HG03460 (cell line): Measurements from ENCODE around the gene SLC30A1.
"Not testable (repeated sequence)": the region's sequence is repeated elsewhere in the genome, so short reads cannot be mapped to it uniquely, and the experiment has no call there.

Experiments
- ATAC-seq: cut with Tn5 transposase; IDR thresholded peaks from one replicate; pipeline ENCODE4 v1.9.1; 2021; ENCODE audit not compliant: unreplicated experiment

SLC30A1 gene

DNA sequence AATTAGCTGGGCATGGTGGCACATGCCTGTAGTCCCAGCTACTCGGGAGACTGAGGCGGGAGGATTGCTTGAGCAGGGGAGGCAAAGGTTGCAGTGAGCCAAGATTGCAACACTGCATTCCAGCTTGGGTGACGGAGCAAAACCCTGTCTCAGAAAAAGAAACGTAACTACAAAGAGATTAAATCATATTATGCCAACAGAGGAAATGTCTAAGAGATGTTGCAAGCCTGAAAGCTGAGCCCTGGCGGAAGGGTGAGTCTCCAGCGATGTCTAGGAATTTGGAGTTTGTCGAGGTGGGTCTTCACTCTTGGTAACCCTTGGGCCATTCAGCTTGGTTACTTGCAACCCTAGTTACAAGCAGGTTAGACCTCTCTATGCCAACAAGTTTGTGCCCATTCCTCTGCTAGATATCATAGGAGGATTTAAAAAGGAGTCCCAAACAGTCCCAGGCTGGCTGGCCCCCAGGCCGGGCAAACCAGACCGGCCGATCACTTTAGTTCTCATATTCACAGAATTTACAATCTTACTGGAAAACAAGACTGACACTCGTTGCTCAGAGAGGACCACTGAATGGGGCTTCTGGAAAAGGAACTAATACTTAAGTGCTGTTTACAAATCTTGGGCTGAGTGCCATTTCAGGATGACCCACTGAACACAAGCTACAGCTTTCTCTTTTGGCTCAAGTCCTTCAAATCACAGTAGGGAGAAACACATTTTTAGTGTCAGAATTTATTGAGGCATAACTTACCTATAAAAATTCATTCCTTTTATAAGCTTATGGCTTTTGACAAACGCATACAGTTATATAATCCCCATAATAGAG lies 27.1 kb downstream of the SLC30A1 start:
- ATAC-seq = no peak

DNA sequence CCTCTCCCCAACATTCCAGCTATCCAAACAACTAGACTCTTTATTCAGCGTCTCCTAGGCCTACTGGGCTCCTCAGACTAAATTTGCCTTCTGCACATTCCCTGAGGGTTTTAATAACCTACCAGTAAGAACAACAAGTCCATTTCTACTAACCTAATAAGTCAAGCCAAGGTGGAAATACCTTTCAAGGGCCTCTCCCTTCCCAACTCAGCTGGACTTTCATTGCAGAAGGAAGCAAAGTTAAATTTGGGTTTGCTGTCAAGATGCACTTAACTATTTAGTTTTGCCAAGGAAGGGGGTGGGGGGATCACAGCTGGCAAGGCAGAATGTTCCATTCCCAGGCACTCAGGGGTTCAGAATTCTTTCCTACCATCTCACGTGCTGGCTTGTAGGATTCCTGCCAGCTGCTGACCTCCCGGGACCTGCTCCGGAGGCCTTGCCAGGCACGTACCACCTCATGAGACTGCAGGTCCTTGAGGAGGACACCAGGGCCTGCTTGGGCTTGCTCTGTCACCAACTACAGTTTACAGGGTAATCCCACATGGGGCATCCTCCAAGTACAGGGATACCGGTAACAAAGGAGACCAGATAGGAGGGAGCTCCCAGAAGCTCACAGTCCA lies 29.8 kb downstream of the SLC30A1 start:
- no peak for ATAC-seq

DNA sequence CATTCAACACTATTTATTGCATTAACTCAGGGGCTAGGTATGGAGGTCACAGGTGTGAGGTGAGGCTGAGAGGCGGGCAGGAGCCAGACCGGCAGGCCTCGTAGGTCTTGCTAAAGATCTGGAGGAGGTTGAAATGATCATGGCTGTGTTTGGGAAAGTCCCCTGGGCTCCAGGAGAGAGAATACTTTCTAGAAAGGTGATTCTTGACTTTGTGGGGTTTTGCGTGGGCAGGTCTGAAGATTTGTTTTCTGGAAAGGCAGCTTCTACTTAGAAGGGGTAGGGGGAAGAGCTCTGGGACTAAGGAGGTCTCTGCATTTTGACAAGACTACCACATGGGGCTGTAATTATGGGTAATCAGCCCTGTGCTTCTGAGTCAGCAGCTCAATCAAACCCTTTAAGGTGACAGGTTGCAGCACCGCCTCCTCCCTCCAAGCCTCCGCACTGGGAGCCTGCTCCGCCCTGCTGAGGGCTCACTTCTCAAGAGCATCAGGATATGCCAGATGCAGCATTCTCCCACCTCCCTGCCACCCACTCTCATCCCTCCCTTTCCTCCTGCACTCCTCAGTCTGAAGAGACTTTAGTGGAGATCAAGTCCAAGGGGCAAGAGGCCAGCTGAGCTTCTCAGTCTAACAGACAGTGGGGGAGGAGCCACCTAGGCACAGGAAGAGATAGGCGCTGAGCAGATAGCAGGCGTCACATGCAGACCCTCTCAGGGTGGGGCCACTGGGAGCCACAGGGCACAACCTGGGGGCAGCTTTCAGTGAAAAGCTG lies 30.5 kb downstream of the SLC30A1 start:
- ATAC-seq = no peak

DNA sequence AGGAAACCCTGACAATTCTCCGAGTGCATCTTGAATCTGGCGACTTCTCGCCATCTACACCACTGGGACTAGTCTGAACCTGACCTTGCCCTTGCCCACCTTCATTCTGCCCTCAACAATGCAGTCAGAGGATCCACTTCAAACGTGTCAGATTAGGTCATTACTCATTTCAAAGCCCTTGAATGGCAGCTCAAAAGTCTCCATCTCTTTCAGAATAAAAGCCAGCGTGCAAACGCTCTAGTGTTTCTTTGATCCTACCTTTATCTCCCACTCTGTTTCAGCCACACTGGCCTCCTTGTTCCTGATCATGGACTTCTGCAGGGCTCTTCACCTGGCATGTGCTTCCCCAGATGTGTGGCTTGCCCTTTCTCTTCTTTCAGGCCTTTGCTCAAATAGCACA lies 31.3 kb downstream of the SLC30A1 start:
- no peak for ATAC-seq

DNA sequence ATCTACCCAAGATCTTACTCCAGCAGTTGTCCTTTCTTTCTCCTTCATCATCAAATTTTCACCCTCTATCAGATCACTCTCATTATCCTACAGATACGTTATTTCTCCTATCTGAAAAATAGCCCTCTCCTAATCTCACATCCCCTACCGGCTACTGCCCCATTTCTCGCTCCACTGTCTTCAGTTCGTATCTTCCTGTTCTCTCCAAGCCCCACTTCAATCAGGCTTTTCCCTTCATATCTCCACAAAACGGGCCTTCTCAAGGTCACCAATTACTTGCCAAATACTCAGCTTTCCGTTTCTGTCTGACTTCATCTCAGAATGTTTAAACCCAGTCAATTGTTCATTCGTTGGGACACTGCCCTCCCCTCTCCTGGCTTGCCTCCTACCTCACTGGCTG lies 32.4 kb downstream of the SLC30A1 start:
- ATAC-seq = no peak

DNA sequence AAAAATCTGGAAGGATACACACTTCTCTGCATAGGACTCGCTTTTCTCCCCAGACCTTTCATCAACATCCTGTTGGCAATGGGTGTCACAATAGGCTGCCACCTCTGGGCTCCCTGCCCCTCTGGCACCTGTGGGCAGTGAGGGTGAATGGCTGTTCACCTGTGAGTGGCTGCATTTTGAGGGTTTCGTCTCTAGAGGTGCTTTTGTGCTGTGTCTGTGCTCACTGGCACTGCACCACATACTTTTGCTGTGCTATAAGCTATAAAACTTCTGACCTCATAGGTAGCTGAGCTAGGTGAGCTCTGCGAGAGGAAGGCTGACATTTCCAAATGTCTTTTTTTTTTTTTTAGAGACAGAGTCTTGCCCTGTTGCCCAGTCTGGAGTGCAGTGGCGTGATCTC lies 35.9 kb downstream of the SLC30A1 start:
- ATAC-seq = no peak

DNA sequence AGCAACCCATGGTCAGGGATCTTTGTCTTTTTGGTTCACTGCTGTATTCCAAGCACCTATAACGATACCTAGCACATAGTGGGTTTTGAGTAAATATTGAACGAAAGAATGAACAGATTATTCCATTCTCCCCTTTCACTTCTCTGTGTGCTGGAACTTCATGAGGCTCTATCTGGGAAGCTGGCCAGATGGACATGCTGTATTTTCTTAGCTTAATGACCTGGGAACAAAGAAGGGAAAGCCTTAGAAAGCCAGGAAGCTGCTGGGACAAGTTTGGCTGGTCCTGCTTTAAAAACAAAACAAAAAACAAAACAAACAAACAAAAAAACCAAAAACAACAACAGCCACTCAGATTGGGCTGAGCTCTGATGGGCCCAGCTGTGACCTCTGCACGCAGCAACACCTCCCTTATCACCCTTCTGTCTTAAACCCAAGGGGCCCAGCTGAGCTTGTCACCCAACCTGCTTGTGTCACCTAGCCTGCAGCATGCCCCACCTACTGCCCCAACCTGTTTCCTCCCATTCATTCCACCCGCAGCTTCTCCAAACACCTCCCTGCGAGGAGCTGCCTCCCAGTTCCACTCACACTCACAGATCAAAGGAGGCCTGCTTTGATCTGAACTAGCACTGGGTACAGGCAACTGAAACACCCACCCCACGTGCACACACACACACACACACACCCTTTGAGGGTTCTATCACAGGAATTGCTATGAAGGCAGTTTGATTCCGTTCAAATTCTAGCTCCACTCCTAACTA lies 37.1 kb downstream of the SLC30A1 start:
- ATAC-seq = no peak

DNA sequence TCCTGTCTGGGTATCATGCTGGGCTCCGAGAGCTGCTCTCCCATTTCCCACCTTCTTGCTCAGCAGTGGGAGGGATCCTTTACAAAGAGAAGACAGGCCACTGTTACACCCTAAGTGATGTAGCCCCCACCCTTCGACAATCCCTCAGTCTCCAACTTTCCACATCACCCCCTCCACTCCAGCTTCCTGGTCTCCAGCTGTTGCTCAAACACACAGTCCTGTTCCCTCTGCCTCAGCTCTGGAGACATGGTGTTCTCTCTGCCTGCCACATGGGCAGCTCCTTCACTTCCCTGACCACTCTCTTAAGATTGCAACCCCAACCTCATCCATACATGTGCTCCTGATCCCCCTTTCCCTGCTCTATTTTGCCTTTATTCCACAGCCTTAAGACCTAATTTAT lies 37.7 kb downstream of the SLC30A1 start:
- ATAC-seq = no peak

DNA sequence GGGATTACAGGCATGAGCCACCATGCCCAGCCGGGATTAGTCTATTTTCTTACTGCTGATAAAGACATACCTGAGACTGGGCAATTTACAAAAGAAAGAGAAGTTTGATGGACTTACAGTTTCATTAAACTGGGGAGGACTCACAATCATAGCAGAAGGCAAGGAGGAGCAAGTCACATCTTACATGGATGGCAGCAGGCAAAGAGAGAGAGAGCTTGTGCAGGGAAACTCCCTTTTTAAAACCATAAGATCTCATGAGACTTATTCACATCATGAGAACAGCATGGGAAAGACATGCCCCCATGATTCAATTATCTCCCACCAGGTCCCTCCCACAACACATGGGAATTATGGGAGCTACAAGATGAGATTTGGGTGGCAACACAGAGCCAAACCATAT lies 38.1 kb downstream of the SLC30A1 start:
- ATAC-seq = not testable (repeated sequence)

DNA sequence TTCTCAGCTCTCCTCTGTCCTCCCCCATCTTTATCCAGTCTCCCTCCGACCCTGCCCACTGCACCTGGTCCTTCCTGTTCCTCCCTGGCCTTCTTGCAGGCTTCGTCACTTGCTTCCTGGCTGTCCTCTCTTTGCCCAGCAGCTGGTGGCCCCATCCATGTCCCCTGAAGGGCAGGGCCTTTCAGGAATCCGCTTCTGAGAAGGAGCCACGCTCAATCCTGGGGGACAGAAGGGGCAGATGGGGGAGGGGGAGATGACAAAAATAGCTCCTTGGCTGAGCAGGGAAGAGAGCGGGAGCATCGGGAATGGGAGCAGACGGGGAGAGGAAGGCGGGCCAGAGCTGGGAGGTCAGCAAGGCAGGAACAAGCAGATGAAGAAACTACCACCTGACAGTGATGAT lies 40.7 kb downstream of the SLC30A1 start:
- no peak for ATAC-seq

DNA sequence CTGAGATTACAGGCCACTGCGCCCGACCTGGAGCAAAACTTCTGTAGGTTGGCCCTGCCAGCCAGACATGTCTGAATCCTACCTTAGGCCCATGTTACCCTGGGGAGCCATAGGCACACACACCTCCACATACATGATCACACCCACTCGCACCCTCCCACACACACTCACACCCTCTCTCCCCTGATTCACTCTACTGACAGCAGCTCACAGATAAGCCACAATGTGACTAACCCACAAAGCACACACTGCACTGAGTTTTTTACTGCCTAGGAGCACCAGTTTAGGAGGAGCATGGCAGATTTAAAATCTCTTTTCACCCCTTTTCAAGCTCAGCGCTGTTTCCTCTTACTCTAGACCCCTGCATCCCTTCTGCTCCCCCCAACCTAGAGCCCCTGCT lies 41.7 kb downstream of the SLC30A1 start:
- no peak for ATAC-seq

DNA sequence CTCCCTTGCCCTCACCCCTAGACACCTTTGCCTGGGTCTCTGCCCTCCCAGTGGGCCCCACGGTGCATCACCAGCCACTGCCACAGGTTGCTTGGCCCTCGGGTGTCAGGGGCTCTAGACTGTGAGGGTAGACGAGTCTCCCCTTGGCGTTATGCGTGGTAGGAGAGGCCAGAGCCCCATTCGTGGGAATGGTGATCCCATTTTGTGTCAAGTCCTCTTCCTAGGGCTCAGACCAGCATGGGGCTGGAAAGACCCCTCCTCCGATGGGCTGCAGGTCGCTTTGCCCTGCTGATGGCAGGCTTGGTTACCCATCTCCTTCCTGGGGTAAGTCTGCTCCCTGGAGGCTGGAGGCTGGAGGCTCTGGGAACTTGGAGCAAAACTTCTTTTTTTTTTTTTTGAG lies 42.4 kb downstream of the SLC30A1 start:
- ATAC-seq = no peak

DNA sequence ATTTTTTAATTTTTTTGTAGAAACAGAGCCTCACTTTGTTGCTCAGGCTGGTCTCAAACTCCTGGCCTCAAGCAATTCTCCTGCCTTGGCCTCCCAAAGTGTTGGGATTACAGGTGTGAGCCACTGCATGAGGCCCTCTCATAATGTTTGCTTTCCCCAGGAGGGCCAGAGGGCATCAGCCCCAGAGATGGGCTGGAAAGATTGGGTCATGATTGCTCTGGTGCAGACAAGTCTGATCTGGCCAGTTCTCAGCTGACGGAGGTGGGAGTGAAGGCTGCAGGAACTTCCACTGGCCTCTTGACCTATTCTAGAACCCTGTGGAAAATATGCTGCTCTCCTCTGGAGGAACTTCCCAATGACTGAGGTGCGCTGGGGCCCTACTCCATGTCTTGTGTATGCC lies 43.6 kb downstream of the SLC30A1 start:
- no peak for ATAC-seq

DNA sequence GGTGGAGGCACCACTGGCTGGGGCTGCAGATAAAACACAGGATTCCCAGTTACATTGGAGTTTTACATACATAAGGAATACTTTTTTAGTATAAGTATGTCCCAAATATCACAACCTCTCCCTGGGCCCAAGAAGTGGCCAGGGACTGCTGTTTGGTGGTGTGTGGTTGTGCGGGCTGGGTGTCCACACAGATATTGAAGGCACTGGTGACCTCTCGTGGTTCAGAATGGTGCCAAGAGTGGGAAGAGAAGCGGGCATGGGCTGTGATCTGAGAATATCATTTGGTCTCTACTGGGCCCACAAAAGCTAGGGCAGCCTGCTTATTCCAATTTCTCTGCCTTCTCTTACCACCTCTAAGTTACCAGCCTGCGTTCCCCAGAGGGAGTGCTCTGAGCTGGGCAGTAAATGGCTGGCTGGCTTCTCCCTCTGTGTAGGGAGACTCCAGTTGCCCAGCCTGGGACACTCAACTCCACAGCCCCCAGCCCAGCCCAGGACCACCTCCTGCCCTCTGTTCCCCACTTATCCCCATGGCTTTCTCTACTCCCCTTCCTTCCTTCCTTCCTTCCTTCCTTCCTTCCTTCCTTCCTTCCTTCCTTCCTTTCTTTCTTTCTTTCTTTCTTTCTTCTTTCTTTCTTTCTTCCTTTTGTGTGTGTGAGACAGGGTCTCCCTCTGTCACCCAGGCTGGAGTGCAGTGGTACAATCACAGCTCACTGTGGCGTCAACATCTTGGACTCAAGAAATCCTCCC lies 44.2 kb downstream of the SLC30A1 start:
- no peak for ATAC-seq

DNA sequence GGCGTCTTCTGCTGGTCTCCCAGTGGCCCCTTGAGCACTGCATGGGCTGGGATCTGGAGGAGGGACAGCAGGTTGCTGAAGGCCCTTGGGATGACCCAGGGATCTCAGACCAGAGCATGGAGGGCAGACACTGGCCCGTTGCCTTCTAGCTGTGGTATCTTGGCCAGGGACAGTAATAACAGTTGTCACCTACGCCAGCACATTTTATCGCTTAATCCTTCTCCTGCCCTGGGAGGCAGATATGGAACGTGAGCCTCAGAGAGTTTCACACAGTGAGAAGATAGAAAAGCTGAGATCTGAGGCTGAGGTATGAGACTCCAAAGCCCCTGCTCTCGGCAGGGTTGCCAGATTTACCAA lies 46.9 kb downstream of the SLC30A1 start:
- no peak for ATAC-seq

DNA sequence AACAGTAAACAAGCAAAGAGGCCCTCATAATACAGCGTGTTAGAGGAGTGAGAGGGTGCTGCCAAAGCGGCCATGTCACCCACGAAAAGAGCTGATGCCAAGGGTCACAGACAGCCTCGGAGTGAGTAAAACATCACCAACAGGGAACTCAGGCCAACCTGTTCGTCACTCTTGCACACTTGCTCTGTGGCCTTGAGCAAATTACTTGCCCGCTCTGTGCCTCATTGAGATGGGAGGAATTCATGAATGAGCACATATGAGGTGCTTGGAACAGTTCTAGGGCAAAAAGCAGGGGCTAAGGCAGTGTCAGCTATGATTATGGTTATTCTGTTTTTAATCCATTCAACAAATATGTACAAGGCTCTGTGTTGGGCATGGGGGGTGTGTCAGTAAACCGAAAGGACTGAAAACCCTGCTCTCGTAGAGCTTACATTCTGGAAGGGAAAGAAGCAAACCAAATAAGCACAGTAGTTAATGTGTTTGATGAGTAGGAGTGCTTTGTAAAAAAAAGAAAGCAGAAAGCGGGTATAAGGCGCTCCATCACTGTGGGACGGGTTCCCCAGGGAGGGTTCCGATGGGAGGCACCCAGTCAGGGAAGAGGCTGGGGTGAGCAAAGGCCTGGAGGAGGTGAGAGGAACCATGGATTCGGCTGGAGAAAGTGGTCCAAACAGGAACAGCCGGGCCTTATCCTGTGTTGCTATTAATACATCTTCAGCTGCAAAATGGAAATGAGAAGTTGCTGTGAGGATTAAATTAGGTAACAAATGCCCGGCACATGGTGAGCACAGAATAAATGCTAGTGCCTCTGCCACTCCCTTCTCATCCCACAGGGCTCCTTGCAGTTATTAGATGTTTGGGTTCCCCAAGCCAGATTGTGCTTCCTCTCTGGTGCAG lies 47.5 kb downstream of the SLC30A1 start:
- no peak for ATAC-seq

DNA sequence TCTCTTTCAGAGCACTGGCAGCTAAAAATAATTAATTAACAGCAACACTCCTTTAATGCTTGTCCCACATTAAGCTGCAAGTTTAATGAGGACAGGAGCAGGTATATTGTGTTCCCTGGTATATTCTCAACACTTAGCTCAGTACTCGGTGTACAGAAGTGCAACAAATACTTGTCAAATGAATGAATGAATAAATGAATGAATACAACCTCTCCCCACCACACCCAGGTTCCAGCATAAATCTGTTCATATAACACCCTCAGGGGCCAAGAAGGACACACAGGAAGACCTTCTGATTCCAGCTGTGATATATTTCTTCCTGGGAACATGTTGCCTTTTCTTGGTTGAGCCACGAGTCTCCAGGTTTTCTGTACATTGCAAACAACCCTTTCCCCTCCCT lies 48.9 kb downstream of the SLC30A1 start:
- ATAC-seq = no peak

DNA sequence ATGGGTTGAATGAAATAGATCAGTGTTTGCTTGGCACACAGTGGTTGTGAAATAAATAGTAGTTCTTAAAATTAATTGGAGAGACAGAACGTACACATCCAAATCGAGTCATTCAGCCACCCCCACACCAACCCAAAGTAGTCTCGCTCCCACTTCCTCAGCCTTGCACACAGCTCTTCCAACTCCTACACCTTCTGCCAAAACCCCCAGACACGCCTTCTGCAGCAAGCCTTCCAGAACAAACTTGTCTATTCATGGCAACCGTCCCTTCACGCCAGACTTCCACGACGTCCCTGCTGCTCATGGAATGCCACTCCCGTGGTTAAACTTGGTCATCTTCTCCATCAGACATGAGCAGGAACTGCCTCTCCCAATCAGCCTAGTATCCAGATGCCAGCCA lies 49.5 kb downstream of the SLC30A1 start:
- no peak for ATAC-seq

DNA sequence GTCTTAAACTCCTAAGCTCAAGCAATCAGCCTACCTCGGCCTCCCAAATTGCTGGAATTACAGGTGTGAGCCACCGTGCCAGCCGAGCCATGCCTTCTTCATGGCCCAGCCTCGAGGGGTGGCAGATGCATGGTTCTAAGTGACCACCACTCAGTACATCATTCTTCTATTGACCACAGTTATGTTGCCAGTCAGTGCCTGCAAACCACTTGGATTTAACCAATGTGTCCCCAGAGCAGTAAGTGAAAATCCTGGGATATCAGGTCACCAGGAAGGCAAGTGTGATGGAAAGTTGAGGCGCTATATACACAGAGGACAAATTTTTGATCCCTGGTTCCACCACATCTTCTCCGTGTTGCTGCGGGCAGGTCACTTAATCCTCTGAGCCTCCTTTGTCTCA lies 50.0 kb downstream of the SLC30A1 start:
- ATAC-seq = no peak

DNA sequence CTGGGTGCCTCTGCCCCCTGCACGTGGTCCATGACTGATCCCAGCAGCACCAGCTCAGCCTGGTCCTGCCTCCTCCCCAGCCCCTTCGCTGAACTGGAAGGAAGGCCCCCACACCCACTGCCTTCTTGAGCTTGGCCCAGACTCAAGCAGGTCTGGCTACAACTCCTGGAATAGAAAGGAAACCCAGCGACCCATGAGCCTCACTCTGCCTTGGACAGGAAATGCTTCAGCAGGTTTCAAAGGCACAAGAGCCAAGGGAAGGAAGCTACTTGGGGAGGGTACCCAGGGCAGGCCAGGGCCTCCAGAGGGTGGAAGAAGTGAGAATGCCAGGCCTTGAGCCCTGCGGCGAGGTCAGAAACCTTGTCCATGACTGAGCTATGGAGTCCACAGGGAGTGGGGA lies 51.1 kb downstream of the SLC30A1 start:
- no peak for ATAC-seq
